Retina (tissue), 1 donor: Measurements from ENCODE around the gene CAGE1.

Experiments
- DNase-seq: peaks from one replicate; pipeline ENCODE4 v3.0.0-alpha.2; 2016

CAGE1 gene

DNA sequence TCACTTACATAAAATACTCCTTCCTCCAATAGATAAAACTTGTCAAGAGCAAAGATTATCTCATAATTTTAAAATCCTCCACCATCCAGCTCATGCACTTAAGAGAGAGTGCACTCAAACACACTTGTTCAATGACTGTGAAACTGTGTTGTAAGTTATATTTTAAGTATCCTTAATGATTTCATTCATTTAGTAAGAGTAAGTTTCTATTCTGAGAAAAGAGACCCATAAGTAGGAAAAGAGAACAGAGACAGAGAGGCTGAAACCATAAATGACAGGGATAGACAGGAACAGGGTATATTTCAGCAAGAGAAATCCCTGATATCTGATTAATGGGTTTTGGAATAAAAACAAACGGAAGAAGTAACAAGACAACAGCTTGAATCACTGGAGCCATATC is 84.7 kb downstream of the CAGE1 start:
- DNase-seq = no peak

- DNase-seq = no peak
Measured at GRCh38 chr6:7301702-7302101, 87.8 kb downstream of the CAGE1 start.

- DNase-seq = no peak
Measured at GRCh38 chr6:7300926-7301325, 88.6 kb downstream of the CAGE1 start.

DNA sequence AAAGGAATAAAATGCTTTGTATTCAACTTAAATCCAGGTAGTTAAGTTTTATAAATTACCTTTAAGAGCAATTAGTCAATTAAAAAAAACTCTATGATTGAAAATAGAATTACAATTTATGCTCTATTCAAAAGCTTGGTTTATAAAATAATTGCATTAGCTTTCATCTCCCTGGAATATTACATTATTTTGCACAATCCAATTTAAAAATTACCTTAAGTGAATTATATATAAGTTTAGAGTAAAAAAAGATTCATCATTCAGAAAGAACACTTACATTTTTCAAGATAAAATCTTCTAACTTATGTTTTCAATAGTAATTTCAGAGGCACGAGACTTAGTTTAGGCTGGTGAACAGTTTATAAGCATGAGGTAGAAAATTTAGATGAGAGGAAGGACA is 91.4 kb downstream of the CAGE1 start:
- no peak for DNase-seq

- DNase-seq = no peak
Measured at GRCh38 chr6:7296602-7297001, 92.9 kb downstream of the CAGE1 start.

GRCh38 chr6:7295916-7296315 is 93.6 kb downstream of the CAGE1 start:
- DNase-seq = no peak

GRCh38 chr6:7292596-7293255 is 96.8 kb downstream of the CAGE1 start:
- DNase-seq = no peak

GRCh38 chr6:7290079-7290478 is 99.5 kb downstream of the CAGE1 start:
- DNase-seq = no peak

- DNase-seq = no peak
Measured at GRCh38 chr6:7285416-7285815, 104.1 kb downstream of the CAGE1 start.

GRCh38 chr6:7283676-7284075 is 105.9 kb downstream of the CAGE1 start:
- no peak for DNase-seq

DNA sequence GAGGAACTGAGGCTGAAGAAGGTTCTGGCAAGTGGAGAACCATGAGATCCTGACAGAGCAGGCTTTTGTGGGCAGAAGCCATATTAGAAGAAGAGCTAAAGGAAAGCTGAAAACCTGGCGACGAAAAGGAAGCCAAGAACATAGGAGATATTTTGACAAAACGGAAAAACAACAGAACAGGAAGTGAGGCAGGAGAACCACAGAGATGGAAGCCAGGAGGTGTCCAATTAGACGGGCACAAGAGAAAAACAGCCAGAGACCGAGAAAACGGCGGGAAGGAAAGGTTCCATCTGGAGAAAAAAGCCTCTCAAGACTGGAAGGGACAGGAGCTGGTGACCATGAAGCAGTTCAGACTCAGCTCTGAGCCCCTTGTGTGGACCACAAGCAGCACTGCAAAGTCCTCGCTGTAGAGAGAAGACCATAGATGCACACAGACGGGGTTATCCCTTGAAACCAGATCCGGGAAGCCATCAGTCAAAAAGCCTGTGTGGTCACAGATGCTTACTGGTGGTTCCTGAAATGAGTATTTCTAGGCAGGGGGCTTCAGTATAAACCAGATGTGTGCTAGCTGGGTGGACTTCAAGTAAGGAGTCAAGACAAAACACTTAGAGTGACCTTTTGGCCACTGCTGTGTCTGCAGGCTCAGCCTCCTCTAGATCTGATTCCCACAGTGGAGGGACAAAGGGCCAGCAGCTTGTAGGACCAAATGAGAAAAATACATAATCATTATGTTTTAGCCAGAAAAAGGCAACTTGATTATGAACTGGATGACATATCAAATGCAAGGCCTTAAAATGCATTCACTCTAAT is 107.2 kb downstream of the CAGE1 start:
- no peak for DNase-seq
